GM10266 (cell line): ENCODE data around the gene LIAS.

Source experiments
- DNase-seq: peaks from one replicate; pipeline ENCODE4 v3.0.0; 2012; ENCODE audit errors: extremely low spot score
- CTCF ChIP-seq: IDR thresholded peaks from 2 replicates; pipeline ENCODE4 v1.5.1; 2012; ENCODE audit warnings: mild to moderate bottlenecking, low read depth; ENCODE audit not compliant: control insufficient read depth, insufficient read depth; ENCODE audit errors: missing control alignments

Gene LIAS

GRCh38 chr4:39429476-39430334 is 29.2 kb upstream of the LIAS start:
- DNase-seq = no peak
- no peak for TF ChIP-seq CTCF

GRCh38 chr4:39433878-39434492 is 24.9 kb upstream of the LIAS start:
- no peak for DNase-seq
- TF ChIP-seq CTCF = no peak

GRCh38 chr4:39435659-39436563 is 22.9 kb upstream of the LIAS start:
- DNase-seq = no peak
- peak; percentile 8 for TF ChIP-seq CTCF

- no peak for TF ChIP-seq CTCF
- no peak for DNase-seq
Measured at GRCh38 chr4:39441593-39441992, 17.3 kb upstream of the LIAS start.

DNA sequence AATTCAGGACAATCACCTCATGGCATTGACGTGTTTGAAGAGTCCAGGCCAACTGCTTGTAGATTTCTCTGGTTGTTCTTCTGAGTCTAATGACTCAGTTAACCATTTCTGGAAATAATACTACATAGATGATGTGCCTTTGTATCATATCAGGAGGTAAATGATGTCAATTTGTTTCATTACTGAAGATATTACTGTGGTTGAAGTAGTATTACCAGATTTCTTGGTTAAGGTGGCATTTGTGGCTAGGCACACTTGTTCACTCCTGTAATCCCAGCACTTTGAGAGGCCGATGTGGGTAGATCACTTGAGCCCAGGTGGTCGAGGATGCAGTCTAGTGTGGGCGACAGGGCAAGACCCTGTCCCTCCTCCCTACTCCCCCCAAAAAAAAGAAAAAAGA is 15.9 kb upstream of the LIAS start:
- DNase-seq = no peak
- TF ChIP-seq CTCF = no peak

DNA sequence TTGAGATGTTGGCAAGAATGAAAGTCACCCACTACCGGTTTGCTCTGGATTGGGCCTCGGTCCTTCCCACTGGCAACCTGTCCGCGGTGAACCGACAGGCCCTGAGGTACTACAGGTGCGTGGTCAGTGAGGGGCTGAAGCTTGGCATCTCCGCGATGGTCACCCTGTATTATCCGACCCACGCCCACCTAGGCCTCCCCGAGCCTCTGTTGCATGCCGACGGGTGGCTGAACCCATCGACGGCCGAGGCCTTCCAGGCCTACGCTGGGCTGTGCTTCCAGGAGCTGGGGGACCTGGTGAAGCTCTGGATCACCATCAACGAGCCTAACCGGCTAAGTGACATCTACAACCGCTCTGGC is 12.4 kb upstream of the LIAS start:
- TF ChIP-seq CTCF = no peak
- no peak for DNase-seq
